ENCODE results near the gene BEND7.

The BEND7 gene

GRCh38 chr10:13499150-13499549 is 29.7 kb downstream of the BEND7 start:
- Histone ChIP-seq H3K9me3 (ENCODE audit: control insufficient read depth, low read length) (no peaks in the 10 kb centered on the region), H3K4me1 (ENCODE audit: control insufficient read depth, insufficient read depth, low read length, poor library complexity, severe bottlenecking) (peaks cover 4% of the 10 kb centered on the region), H3K27ac (ENCODE audit: low read depth, low read length, severe bottlenecking) (no peak overlapping the region), H3K36me3 (ENCODE audit: control insufficient read depth, insufficient read depth, low read length) (no peaks in the 10 kb centered on the region), H3K4me3 (ENCODE audit: extremely low read depth, insufficient read depth, low read length, poor library complexity, severe bottlenecking) (no peak overlapping the region)
- WGBS, 2 experiments (ENCODE audit: insufficient coverage in 2 of 2), result 97 to 100% methylated on average over 3 of the region's 5 CpGs

DNA sequence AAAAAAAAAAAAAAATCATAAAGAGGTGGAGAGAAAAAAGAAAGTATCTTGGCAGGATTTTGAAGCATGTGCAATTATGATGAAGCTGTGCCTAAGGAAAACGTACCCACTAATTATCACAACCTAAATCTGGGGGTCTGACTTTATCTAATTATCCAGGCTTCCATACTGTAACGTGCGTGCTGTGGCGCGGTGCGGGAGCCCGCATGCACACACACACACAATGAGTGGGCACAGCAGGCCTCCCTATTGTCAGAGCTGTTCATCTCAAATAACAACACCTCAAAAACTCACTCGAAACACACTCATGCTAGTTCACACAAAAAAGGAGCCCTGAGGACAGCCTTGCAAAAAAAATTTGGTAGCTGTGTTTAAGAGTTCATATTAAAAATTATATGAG is 31.9 kb downstream of the BEND7 start:
- Histone ChIP-seq H3K27ac (ENCODE audit: low read depth, low read length, severe bottlenecking) (no peak overlapping the region), H3K4me1 (ENCODE audit: control insufficient read depth, insufficient read depth, low read length, poor library complexity, severe bottlenecking) (no peaks in the 10 kb centered on the region), H3K4me3 (ENCODE audit: extremely low read depth, insufficient read depth, low read length, poor library complexity, severe bottlenecking) (no peak overlapping the region), H3K9me3 (ENCODE audit: control insufficient read depth, low read length) (no peaks in the 10 kb centered on the region), H3K36me3 (ENCODE audit: control insufficient read depth, insufficient read depth, low read length) (no peaks in the 10 kb centered on the region)
- 91 to 100% methylated on average over 4 to 7 of the region's 8 CpGs for WGBS, 2 experiments (ENCODE audit: insufficient coverage in 2 of 2)

DNA sequence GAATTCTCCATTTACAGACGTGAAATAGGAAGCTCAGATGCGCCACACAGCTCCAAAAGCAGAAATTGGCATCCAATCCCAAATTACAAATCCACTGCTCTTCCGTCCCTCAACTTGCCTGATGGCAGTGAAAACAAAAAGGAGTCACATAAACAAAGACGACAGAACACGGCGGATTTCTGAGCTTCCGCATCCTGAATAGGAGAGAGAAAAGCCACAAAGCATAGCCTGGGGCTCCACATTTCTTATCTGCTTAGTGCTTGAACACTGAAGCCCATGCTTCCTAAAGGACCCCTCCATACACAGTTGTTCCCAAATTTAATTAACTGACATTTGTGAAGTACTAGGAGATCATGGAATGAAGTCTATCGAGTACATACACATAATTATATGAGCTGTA is 32.6 kb downstream of the BEND7 start:
- Histone ChIP-seq H3K4me3 (ENCODE audit: extremely low read depth, insufficient read depth, low read length, poor library complexity, severe bottlenecking) (no peak overlapping the region), H3K4me1 (ENCODE audit: control insufficient read depth, insufficient read depth, low read length, poor library complexity, severe bottlenecking) (no peaks in the 10 kb centered on the region), H3K36me3 (ENCODE audit: control insufficient read depth, insufficient read depth, low read length) (no peaks in the 10 kb centered on the region), H3K9me3 (ENCODE audit: control insufficient read depth, low read length) (no peaks in the 10 kb centered on the region), H3K27ac (ENCODE audit: low read depth, low read length, severe bottlenecking) (no peak overlapping the region)
- WGBS, 2 experiments (ENCODE audit: insufficient coverage in 2 of 2), result 88 to 89% methylated on average over 5 to 6 of the region's 8 CpGs

DNA sequence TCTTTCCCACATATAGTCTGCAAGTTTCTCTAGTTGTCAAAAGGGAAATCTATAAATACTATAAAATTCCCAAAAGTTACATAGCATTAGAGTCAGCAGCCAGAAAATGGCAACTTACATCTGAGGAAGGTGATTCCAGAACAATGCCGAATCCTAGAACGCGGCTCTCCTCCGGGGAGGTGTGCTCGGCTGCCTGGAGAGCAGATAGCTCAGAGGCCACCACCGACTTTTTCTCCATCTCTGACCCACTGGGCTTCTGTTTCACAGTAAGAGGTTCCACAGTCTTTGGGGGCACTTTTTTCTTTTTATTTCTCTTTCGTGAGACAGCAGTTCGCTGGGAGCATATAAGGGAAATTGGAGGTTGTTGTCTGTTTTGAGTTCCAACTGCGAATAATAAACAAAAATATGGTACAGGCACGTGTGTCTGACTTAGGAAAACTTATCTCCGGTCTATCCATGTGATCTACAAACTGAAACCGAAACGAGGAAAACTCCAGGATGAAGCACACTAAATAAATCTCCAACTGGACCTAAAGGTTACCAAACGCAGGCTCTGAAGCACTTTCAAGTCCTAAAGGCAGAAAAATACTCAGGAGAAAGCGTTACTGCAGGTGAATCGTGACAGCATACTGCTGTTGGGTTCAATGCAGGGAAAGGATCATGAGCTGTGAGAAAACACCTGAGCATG is 36.2 kb downstream of the BEND7 start:
- Histone ChIP-seq H3K36me3 (ENCODE audit: control insufficient read depth, insufficient read depth, low read length) (no peaks in the 10 kb centered on the region), H3K9me3 (ENCODE audit: control insufficient read depth, low read length) (no peaks in the 10 kb centered on the region), H3K27ac (ENCODE audit: low read depth, low read length, severe bottlenecking) (no peak overlapping the region), H3K4me3 (ENCODE audit: extremely low read depth, insufficient read depth, low read length, poor library complexity, severe bottlenecking) (no peak overlapping the region), H3K4me1 (ENCODE audit: control insufficient read depth, insufficient read depth, low read length, poor library complexity, severe bottlenecking) (no peaks in the 10 kb centered on the region)
- 92% methylated on average over 14 to 15 of the region's 16 CpGs for WGBS, 2 experiments (ENCODE audit: insufficient coverage in 2 of 2)

- Histone ChIP-seq H3K27ac (ENCODE audit: low read depth, low read length, severe bottlenecking) (no peak overlapping the region), H3K4me3 (ENCODE audit: extremely low read depth, insufficient read depth, low read length, poor library complexity, severe bottlenecking) (no peak overlapping the region), H3K9me3 (ENCODE audit: control insufficient read depth, low read length) (no peaks in the 10 kb centered on the region), H3K36me3 (ENCODE audit: control insufficient read depth, insufficient read depth, low read length) (no peaks in the 10 kb centered on the region), H3K4me1 (ENCODE audit: control insufficient read depth, insufficient read depth, low read length, poor library complexity, severe bottlenecking) (no peaks in the 10 kb centered on the region)
- WGBS, 2 experiments (ENCODE audit: insufficient coverage in 2 of 2), result 96 to 100% methylated on average over 1 to 3 of the region's 9 CpGs
These were observed 37.0 kb downstream of the BEND7 start for GRCh38 chr10:13491747-13492360.

GRCh38 chr10:13490503-13490902 is 38.3 kb downstream of the BEND7 start:
- H3K4me3 ChIP-seq (ENCODE audit: extremely low read depth, insufficient read depth, low read length, poor library complexity, severe bottlenecking), result no peak overlapping the region
- H3K4me1 ChIP-seq (ENCODE audit: control insufficient read depth, insufficient read depth, low read length, poor library complexity, severe bottlenecking), result no peaks in the 10 kb centered on the region
- WGBS, 2 experiments (ENCODE audit: insufficient coverage in 2 of 2), result 94 to 100% methylated on average over 3 to 5 of the region's 5 CpGs
- peaks cover 3% of the 10 kb centered on the region for H3K36me3 ChIP-seq (ENCODE audit: control insufficient read depth, insufficient read depth, low read length)
- H3K9me3 ChIP-seq (ENCODE audit: control insufficient read depth, low read length), result no peaks in the 10 kb centered on the region
- H3K27ac ChIP-seq (ENCODE audit: low read depth, low read length, severe bottlenecking), result no peak overlapping the region

DNA sequence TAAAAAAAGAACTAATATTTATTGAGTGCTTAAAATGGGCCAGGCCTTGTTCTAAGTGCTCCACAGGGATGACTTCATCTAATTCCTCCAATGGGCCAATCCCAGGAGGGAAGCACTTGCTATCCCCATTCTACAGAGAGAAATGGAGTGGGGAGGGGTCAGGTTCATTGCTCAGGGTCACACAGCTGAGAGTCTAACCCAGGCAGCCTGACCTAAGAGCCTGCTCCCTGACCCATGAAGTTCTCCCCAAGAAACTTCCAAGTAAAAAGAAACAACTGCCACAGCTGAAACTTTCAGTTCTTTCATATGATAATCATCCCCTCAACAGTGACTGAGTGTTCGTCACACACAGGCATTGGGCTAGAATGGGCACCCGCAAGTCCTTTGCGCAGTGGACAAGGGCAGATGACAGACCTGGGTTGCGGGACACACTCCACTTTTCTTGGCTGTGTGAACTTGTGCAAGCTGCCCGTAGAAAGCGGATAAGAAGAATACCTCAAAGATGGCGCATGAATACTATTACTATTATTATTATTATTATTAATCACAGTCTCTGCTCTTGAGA is 39.7 kb downstream of the BEND7 start:
- H3K9me3 ChIP-seq (ENCODE audit: control insufficient read depth, low read length), result no peaks in the 10 kb centered on the region
- 94% methylated on average over 4 of the region's 7 CpGs for WGBS, 2 experiments (ENCODE audit: insufficient coverage in 2 of 2)
- peaks cover 3% of the 10 kb centered on the region for H3K36me3 ChIP-seq (ENCODE audit: control insufficient read depth, insufficient read depth, low read length)
- no peaks in the 10 kb centered on the region for H3K4me1 ChIP-seq (ENCODE audit: control insufficient read depth, insufficient read depth, low read length, poor library complexity, severe bottlenecking)
- H3K4me3 ChIP-seq (ENCODE audit: extremely low read depth, insufficient read depth, low read length, poor library complexity, severe bottlenecking), result no peak overlapping the region
- H3K27ac ChIP-seq (ENCODE audit: low read depth, low read length, severe bottlenecking), result no peak overlapping the region

DNA sequence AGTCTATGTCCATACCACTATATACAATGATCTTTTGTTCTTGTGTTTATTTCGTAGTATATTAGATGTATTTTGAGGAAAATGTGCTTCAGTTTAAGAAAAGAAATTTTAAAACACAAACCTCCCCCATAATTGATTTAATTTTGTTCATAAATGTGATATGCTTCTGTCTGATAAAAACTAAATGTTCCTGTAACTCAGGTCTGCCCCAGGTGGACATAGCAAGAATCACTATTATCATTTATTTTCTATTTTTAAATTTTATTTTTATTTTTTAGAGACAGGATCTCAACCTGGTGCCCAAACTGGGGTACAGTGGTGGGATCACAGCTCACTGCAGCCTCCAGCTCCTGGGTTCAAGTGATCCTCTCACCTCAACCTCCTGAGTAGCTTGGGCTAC is 43.2 kb downstream of the BEND7 start:
- no CpG with 5 or more reads among the region's 1 CpG for WGBS, 2 experiments (ENCODE audit: insufficient coverage in 2 of 2)
- peaks cover 7% of the 10 kb centered on the region for H3K36me3 ChIP-seq (ENCODE audit: control insufficient read depth, insufficient read depth, low read length)
- no peak overlapping the region for H3K27ac ChIP-seq (ENCODE audit: low read depth, low read length, severe bottlenecking)

DNA sequence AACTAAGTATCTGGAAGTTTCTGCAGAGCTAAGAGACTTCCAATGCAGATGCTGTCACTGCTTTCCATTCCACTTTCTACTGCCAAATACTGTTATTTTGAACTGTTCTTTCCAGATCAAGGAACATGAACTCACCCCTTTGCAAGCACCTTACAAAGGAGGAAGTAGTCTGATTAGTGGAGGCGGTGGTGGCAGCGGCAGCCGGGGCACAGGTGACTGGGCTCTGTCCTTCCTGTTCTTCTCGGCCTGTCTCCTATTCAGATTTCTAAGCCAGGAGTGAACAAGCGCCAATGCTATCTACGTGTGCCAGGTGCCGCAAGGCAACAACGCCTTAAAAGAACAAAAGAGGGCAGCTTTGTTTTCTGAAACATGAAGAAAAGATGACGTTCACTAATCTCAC is 44.9 kb downstream of the BEND7 start:
- Histone ChIP-seq H3K4me1 (ENCODE audit: control insufficient read depth, insufficient read depth, low read length, poor library complexity, severe bottlenecking) (no peaks in the 10 kb centered on the region), H3K27ac (ENCODE audit: low read depth, low read length, severe bottlenecking) (no peak overlapping the region), H3K36me3 (ENCODE audit: control insufficient read depth, insufficient read depth, low read length) (peaks cover 11% of the 10 kb centered on the region), H3K9me3 (ENCODE audit: control insufficient read depth, low read length) (no peaks in the 10 kb centered on the region), H3K4me3 (ENCODE audit: extremely low read depth, insufficient read depth, low read length, poor library complexity, severe bottlenecking) (no peak overlapping the region)
- 95% methylated on average over 7 to 9 of the region's 9 CpGs for WGBS, 2 experiments (ENCODE audit: insufficient coverage in 2 of 2)

More for the DNA sequence above, 43.2 kb downstream of the BEND7 start:
- Histone ChIP-seq H3K4me3 (ENCODE audit: extremely low read depth, insufficient read depth, low read length, poor library complexity, severe bottlenecking) (no peak overlapping the region), H3K9me3 (ENCODE audit: control insufficient read depth, low read length) (no peaks in the 10 kb centered on the region), H3K4me1 (ENCODE audit: control insufficient read depth, insufficient read depth, low read length, poor library complexity, severe bottlenecking) (no peaks in the 10 kb centered on the region)

DNA sequence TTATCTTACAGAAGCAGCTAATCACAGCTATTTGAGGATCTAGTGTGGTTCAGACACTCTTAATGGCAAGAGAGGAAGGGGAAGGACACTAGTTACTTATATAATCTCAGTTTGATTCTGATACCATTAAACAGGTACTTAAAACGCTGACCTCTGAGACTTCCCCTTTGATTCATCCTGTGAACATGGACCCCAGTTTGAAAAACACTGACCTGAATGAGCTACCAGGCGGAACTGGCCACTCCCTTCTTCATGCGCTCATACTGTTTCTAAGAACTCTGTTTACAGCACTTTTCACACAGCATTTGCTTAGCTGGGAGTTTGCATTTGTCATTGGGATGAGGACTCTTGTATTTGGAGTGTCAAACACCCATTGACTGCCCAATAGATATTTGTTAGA is 45.7 kb downstream of the BEND7 start:
- H3K4me3 ChIP-seq (ENCODE audit: extremely low read depth, insufficient read depth, low read length, poor library complexity, severe bottlenecking), result no peak overlapping the region
- no peaks in the 10 kb centered on the region for H3K9me3 ChIP-seq (ENCODE audit: control insufficient read depth, low read length)
- peaks cover 11% of the 10 kb centered on the region for H3K36me3 ChIP-seq (ENCODE audit: control insufficient read depth, insufficient read depth, low read length)
- no peak overlapping the region for H3K27ac ChIP-seq (ENCODE audit: low read depth, low read length, severe bottlenecking)
- WGBS, 2 experiments (ENCODE audit: insufficient coverage in 2 of 2), result 86 to 90% methylated on average over 2 to 3 of the region's 3 CpGs
- H3K4me1 ChIP-seq (ENCODE audit: control insufficient read depth, insufficient read depth, low read length, poor library complexity, severe bottlenecking), result no peaks in the 10 kb centered on the region

- WGBS, 2 experiments (ENCODE audit: insufficient coverage in 2 of 2), result 92 to 94% methylated on average over 9 of the region's 10 CpGs
- no peak overlapping the region for H3K4me3 ChIP-seq (ENCODE audit: extremely low read depth, insufficient read depth, low read length, poor library complexity, severe bottlenecking)
- H3K9me3 ChIP-seq (ENCODE audit: control insufficient read depth, low read length), result no peaks in the 10 kb centered on the region
- H3K27ac ChIP-seq (ENCODE audit: low read depth, low read length, severe bottlenecking), result no peak overlapping the region
- H3K4me1 ChIP-seq (ENCODE audit: control insufficient read depth, insufficient read depth, low read length, poor library complexity, severe bottlenecking), result no peaks in the 10 kb centered on the region
- H3K36me3 ChIP-seq (ENCODE audit: control insufficient read depth, insufficient read depth, low read length), result peaks cover 11% of the 10 kb centered on the region
These were observed 47.1 kb downstream of the BEND7 start for GRCh38 chr10:13481690-13482089.

All from mesodermal cell (in vitro differentiated cells).